ENCODE data around the gene EMP2.

DNA sequence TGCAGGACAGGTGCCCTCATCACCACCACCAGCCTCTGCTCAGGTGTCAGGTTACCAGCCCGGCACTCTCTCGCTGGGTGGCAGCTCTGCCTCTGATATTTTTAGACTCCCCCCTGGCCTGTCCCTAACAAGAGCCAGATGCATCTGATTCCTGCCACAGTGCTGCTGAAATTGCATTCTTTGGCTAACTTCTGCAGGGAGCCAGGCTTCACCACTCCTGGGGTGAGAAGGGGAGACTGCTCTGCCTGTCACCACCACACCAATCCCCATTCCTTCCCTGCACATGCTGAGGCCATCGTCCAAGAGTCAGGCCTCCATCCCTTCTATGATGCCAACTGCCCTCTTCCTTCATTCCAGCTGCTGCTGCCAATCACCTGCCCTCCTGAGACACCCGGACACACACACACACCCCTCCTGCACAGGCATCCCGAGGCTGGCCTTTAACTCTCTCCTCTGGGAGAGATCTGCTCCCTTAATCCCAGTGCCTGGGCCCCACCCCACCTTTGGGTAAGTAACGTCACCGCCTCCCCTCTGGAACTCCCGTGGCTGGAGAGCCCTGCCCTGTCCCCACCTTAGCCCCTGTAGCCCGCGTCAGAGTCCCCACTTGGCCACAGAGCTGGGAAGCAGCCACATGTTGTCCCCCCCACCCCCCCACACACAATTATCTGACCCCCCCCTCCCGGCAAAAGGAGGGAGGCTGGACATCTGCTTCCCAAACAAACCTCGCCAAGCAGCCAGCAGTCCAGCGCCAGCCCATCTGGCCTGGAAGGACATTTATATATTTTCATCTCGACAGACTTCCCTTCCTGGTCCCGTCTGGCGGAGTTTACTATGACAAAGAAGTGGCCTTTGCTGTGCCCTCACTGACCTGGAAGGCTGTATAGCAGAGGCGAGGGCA is 2.8 kb downstream of the EMP2 start:
- TF ChIP-seq ZFP3 (CRISPR knock-in tag; IDR thresholded peaks at IDR 0.05) (no peak), ARNTL (CRISPR knock-in tag; IDR thresholded peaks at IDR 0.05; ENCODE audit: borderline replicate concordance, low read depth) (no peak), ZNF70 (CRISPR knock-in tag; IDR thresholded peaks at IDR 0.05) (no peak), ZFP30 (CRISPR knock-in tag; IDR thresholded peaks at IDR 0.05) (no peak), CSDC2 (CRISPR knock-in tag; IDR thresholded peaks at IDR 0.05) (no peak)
- TF ChIP-seq, protein P1, sequence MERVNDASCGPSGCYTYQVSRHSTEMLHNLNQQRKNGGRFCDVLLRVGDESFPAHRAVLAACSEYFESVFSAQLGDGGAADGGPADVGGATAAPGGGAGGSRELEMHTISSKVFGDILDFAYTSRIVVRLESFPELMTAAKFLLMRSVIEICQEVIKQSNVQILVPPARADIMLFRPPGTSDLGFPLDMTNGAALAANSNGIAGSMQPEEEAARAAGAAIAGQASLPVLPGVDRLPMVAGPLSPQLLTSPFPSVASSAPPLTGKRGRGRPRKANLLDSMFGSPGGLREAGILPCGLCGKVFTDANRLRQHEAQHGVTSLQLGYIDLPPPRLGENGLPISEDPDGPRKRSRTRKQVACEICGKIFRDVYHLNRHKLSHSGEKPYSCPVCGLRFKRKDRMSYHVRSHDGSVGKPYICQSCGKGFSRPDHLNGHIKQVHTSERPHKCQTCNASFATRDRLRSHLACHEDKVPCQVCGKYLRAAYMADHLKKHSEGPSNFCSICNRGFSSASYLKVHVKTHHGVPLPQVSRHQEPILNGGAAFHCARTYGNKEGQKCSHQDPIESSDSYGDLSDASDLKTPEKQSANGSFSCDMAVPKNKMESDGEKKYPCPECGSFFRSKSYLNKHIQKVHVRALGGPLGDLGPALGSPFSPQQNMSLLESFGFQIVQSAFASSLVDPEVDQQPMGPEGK (CRISPR knock-in tag; IDR thresholded peaks at IDR 0.05; ENCODE audit: borderline replicate concordance): no peak

Data from SK-N-SH treated with all-trans-retinoic acid at 6 μM for 48 hours (cell line).